Activated naive CD4-positive, alpha-beta T cell treated with anti-CD3 and anti-CD28 coated beads, Interleukin-2, amount 50 U/mL, for 24 hours (primary cell): ENCODE results near the gene PPP2R2C.

Source experiments
- H3K27ac Mint-ChIP-seq: one replicate; pipeline ENCODE4 v1.8.0; 2021; ENCODE audit warnings: mild to moderate bottlenecking, mixed read lengths
- H3K27me3 Mint-ChIP-seq: one replicate; pipeline ENCODE4 v1.8.0; 2021; ENCODE audit warnings: mixed read lengths
- H3K36me3 Mint-ChIP-seq: one replicate; pipeline ENCODE4 v1.8.0; 2021; ENCODE audit warnings: mixed read lengths
- H3K4me1 Mint-ChIP-seq: one replicate; pipeline ENCODE4 v1.8.0; 2021; ENCODE audit warnings: mixed read lengths
- H3K4me3 Mint-ChIP-seq: one replicate; pipeline ENCODE4 v1.8.0; 2021; ENCODE audit warnings: mild to moderate bottlenecking, mixed read lengths
- H3K9me3 Mint-ChIP-seq: one replicate; pipeline ENCODE4 v1.8.0; 2021; ENCODE audit warnings: mixed read lengths

The PPP2R2C gene

DNA sequence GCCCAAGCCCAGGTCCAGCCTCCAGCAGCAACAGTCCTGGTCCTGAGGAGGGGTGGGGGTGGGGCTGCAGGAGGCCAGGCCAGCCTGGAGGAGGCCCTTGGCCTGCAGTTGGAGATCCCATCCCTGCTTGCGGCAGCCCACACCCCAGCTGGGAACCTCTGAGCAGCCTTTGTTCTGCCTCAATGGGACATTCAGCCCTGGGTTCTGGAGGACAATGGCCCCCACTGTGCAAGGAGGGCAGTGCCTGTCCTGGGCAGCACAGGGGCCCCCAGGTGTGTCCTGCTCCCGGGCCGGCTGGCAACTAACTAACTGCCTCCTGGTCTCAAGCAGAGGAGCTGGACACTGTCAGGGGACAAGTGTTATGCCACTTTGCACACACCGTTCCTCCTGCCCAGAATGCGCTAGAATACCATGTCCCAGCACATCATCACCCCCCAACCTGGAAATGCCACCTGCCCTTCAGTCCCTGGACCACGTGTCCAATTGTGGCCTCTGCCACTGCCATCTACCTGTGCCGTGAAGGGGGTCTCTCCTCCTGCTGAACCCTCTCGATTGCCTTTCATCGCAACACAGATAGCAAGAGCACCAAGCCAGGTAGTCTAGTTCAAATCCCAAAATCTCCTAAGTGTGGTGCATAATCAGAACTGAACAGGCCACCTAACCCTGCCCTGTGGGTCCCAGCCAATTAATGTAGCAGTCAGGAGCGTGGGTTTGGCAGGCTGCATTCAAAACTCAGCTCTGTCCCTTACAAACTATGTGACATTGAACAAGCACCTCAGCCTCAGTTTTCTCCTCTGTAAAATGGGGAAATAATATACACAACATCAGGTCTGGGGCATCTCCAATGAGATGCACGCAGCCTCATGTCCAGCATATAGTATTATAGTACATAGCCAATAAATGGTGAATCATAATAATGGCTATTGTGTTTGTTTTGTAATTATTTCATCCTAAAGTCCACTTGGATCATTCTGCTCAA is 8.8 kb downstream of the PPP2R2C start:
- Mint-ChIP-seq H3K4me3 (no peak overlapping the region), H3K27ac (no peak overlapping the region), H3K9me3 (no peaks in the 10 kb centered on the region), H3K27me3 (peaks cover 39% of the 10 kb centered on the region), H3K4me1 (no peaks in the 10 kb centered on the region), H3K36me3 (no peaks in the 10 kb centered on the region)

DNA sequence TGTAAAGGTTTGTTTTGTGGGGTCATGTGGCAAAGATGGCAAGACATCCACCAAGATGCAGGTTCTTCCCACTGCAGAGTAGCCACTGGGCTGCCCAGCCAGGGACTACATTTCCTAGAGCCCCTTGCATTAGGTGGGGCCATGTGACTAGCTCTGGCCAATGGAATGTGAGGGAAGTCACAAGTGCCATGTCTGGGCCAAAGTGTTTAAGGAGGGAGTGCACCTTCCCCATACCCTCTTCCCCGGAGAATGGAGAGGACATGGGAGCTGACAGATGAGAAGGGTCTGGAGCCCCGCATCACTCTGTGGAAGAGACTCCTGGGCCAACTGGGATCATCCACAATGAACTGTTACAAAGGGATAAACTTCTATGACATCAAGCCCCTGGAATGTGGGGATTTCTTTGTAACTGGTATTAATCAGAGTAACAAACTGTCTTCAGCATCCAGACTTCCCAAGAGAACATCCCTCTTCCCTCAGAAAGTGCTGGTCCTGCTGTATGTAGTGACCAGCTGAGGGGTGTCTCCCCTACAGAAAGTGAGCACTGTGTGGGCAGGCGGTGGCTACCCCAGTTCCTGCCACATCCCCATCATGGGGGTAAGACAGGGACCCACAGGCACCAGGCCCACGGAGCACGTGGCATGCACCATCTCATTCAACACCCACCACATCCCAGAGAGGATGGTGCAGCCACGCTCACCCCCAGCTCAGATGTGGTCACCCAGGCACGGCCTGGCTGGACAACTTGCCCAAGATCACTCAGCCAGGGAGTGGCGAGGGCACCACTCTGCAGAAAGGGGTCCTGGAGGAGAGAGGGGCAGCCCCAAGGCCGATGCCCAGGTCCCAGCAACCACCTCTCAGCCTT is 10.9 kb downstream of the PPP2R2C start:
- peaks cover 27% of the 10 kb centered on the region for H3K27me3 Mint-ChIP-seq
- H3K9me3 Mint-ChIP-seq: no peaks in the 10 kb centered on the region
- H3K27ac Mint-ChIP-seq: no peak overlapping the region
- no peaks in the 10 kb centered on the region for H3K36me3 Mint-ChIP-seq
- no peaks in the 10 kb centered on the region for H3K4me1 Mint-ChIP-seq
- H3K4me3 Mint-ChIP-seq: no peak overlapping the region

DNA sequence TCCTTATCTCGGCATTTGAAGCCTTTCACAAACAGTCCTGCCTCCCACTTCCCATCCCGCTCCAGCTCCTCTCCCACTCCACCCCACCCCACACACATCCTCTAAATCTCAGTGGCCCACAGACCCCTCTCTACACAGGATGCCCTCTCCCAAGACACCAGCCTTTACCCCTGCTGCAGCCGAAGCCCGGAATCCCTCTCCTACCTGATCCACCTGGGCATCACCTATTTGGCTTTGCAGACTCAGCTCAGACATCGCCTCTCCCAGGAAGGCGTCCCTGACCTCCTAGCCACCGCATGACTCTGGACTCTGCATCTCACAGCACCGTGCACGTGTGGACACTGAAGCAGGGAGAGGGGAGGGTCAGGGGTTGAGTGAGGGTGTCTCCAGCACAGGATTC is 11.5 kb downstream of the PPP2R2C start:
- H3K36me3 Mint-ChIP-seq: no peaks in the 10 kb centered on the region
- H3K4me1 Mint-ChIP-seq: no peaks in the 10 kb centered on the region
- H3K27ac Mint-ChIP-seq: no peak overlapping the region
- no peaks in the 10 kb centered on the region for H3K9me3 Mint-ChIP-seq
- H3K27me3 Mint-ChIP-seq: peaks cover 22% of the 10 kb centered on the region
- H3K4me3 Mint-ChIP-seq: no peak overlapping the region

- H3K27ac Mint-ChIP-seq: no peak overlapping the region
- no peak overlapping the region for H3K4me3 Mint-ChIP-seq
- H3K9me3 Mint-ChIP-seq: no peaks in the 10 kb centered on the region
- H3K4me1 Mint-ChIP-seq: no peaks in the 10 kb centered on the region
- no peaks in the 10 kb centered on the region for H3K36me3 Mint-ChIP-seq
- peaks cover 22% of the 10 kb centered on the region for H3K27me3 Mint-ChIP-seq
Observed at GRCh38 chr4:6458528-6458927, 13.9 kb downstream of the PPP2R2C start.

DNA sequence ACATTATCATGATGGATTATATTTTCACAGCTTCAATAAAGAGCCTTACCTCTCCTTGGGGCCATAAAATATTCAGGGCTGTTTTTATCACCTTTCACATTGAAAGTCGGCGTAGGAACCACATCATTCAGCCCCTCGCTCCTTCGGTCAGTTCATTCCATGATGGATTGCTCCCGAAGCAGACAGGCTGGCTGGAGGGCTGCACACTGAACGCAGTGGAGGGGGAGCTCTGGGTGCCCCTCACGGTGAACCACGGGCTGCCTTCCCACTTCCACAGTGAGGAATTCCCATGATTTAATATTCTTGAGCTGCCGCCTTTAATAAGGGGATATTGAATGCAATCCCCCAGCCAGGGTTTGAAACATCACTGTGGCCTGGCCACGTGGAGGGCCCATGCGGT is 16.0 kb downstream of the PPP2R2C start:
- Mint-ChIP-seq H3K4me1 (no peaks in the 10 kb centered on the region), H3K4me3 (no peak overlapping the region), H3K36me3 (no peaks in the 10 kb centered on the region), H3K9me3 (no peaks in the 10 kb centered on the region), H3K27ac (no peak overlapping the region), H3K27me3 (peaks cover 20% of the 10 kb centered on the region)

GRCh38 chr4:6454112-6454910 is 18.1 kb downstream of the PPP2R2C start:
- Mint-ChIP-seq H3K27me3 (peaks cover 11% of the 10 kb centered on the region), H3K27ac (no peak overlapping the region), H3K4me3 (no peak overlapping the region), H3K9me3 (no peaks in the 10 kb centered on the region), H3K36me3 (no peaks in the 10 kb centered on the region), H3K4me1 (no peaks in the 10 kb centered on the region)

DNA sequence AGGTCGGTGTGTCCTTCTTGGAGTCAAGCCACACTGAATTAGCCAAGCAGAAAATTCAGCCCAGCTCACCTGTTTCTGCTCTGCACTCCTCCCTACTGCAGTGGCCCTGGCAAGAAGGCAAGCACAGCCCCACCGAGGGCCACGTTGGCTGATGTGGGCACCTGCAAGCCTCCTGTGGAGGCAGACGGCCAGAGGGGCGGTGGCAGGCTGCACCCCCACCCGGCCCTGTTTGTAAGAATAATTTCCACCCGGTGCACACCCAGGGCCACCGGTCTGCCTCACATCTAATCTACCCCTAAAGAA is 18.8 kb downstream of the PPP2R2C start:
- Mint-ChIP-seq H3K36me3 (no peaks in the 10 kb centered on the region), H3K9me3 (no peaks in the 10 kb centered on the region), H3K4me1 (no peaks in the 10 kb centered on the region), H3K27me3 (peaks cover 10% of the 10 kb centered on the region), H3K27ac (no peak overlapping the region), H3K4me3 (no peak overlapping the region)

DNA sequence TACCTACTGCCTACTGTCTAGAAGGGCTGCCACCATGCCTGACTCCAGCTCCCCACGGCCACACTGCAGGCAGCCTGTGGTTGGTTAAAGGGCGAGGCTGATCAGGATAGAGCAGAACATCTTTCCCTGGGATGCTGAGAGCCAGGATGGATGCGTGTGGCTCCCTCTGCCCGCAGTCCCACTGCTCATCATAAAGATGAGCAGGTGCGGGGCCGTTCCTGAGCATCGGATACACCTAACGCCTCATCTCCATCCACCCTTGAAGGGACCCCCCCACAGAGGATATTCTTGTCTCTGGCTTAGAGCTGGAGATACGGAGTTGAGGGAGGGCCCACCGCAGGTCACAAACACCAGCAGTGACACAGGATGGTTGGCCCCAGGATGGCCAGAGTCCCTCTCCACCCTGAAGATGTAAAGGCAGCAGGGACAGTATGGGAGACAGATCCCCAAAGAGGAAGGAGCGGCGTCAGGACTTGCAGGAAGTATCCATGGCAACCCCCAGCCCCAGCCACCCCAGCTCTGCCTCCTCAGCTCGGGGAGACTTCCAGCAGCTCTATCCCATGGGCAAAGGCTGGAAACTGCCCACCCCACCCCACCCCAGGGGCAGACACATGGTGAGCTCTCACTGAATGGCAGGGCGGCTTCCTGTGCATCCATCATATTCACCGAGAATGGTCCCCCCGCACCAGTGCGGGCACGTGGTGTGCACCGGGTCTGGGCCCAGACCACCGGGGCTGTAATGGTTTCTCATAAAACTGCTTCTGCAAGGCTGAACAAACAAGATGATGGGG is 19.3 kb downstream of the PPP2R2C start:
- no peaks in the 10 kb centered on the region for H3K4me1 Mint-ChIP-seq
- H3K27ac Mint-ChIP-seq: no peak overlapping the region
- no peak overlapping the region for H3K4me3 Mint-ChIP-seq
- no peaks in the 10 kb centered on the region for H3K36me3 Mint-ChIP-seq
- no peaks in the 10 kb centered on the region for H3K9me3 Mint-ChIP-seq
- peaks cover 10% of the 10 kb centered on the region for H3K27me3 Mint-ChIP-seq

DNA sequence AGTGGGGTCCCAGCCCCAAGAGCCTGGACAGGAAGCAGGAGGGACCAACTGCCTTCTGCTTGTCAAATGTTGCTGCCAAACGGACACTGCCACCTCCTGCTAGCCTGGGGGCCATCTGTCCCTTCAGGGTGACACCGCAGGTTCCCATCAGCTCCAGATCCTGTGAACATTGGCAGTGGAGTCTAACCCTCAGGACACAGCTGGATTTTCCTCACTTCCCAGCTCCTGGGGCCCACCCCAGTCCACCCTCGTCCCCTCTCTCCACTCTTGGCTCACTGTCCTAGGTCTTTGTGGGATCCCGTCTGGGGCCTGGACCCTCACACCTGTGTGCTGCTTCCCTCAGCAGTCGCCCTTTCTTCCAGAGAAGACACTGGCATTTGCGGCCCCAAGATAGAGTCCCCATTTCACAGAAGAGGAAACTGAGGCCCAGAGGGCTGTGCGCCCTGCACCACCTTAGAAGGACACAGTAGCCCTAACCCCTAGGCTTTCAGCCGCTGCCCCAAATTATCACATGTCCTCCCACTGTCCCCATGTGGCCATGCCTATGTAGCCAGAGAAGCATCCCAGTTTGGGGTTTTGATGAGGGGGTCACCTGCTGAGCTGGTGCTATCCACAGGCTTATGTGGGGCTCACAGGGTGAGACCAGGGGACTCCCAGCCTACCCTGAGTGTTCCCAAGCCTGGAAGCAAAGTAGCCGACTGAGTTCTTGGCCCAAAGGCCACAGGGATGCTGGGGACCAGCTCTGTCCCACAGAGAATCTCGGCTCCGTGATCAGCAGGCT is 20.1 kb downstream of the PPP2R2C start:
- Mint-ChIP-seq H3K9me3 (no peaks in the 10 kb centered on the region), H3K27ac (no peak overlapping the region), H3K27me3 (peaks cover 10% of the 10 kb centered on the region), H3K4me3 (no peak overlapping the region), H3K36me3 (no peaks in the 10 kb centered on the region), H3K4me1 (no peaks in the 10 kb centered on the region)

DNA sequence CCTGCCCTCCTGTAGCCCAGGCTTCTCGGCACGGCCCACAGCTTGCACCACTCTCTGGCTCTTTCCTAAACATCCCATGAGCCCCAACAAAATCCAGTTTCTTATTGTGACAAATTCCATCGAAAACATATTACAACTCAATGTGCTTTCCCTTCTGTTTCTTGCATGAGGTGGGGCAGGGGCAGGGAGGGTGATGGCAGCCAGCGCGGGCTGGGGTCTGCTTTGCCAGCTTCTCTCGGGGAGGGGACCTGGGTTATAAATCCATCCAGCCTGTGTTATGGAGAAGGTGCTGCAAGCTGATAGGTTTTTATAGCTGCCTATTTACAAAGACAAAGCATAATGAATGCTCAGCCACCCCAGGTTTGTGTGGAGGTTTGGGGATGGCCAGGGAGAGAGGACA is 21.1 kb downstream of the PPP2R2C start:
- peaks cover 10% of the 10 kb centered on the region for H3K27me3 Mint-ChIP-seq
- H3K9me3 Mint-ChIP-seq: no peaks in the 10 kb centered on the region
- no peak overlapping the region for H3K27ac Mint-ChIP-seq
- H3K4me3 Mint-ChIP-seq: no peak overlapping the region
- H3K4me1 Mint-ChIP-seq: no peaks in the 10 kb centered on the region
- H3K36me3 Mint-ChIP-seq: no peaks in the 10 kb centered on the region

- H3K4me3 Mint-ChIP-seq: no peak overlapping the region
- no peaks in the 10 kb centered on the region for H3K4me1 Mint-ChIP-seq
- no peaks in the 10 kb centered on the region for H3K9me3 Mint-ChIP-seq
- H3K27ac Mint-ChIP-seq: no peak overlapping the region
- no peaks in the 10 kb centered on the region for H3K36me3 Mint-ChIP-seq
- H3K27me3 Mint-ChIP-seq: peaks cover 6% of the 10 kb centered on the region
Observed at GRCh38 chr4:6450709-6451108, 21.7 kb downstream of the PPP2R2C start.

GRCh38 chr4:6449746-6450369 is 22.6 kb downstream of the PPP2R2C start:
- Mint-ChIP-seq H3K27me3 (peaks cover 3% of the 10 kb centered on the region), H3K36me3 (no peaks in the 10 kb centered on the region), H3K27ac (no peak overlapping the region), H3K9me3 (no peaks in the 10 kb centered on the region), H3K4me3 (no peak overlapping the region), H3K4me1 (no peaks in the 10 kb centered on the region)

DNA sequence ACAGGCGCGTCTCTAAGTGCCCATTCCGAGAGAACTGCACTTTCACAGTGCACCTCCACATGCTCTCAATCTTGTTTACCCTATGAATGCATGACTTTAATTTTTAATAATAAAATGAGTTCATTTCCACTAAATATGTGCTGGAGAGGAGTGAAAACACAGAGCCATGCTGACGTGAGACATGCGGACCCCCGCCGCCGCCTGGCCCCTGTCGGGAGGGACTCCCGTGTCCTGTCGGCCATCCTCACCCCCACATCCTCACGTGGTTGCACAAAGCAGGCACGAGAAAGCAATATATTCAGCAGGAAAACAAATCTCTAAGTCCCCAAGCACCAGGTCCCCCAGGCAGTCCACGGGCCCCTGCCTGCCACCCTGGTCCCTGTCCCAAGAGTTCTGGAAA is 23.1 kb downstream of the PPP2R2C start:
- Mint-ChIP-seq H3K27me3 (peaks cover 3% of the 10 kb centered on the region), H3K27ac (no peak overlapping the region), H3K4me3 (no peak overlapping the region), H3K36me3 (no peaks in the 10 kb centered on the region), H3K4me1 (no peaks in the 10 kb centered on the region), H3K9me3 (no peaks in the 10 kb centered on the region)
